SK-N-SH treated with all-trans-retinoic acid at 6 μM for 48 hours (cell line): ENCODE measurements around the gene MEX3A.

Experiments
- PATZ1 ChIP-seq: fragments of 250-450 bp; sonication (Bioruptor Pico); IDR thresholded peaks from 2 replicates; pipeline ENCODE4 v1.8.0; 2020; ENCODE audit warnings: mild to moderate bottlenecking, moderate library complexity, borderline replicate concordance
- ZNF70 ChIP-seq: fragments of 450-650 bp; formaldehyde crosslinking; IDR thresholded peaks from 2 replicates; pipeline ENCODE4 v1.5.0; 2020; ENCODE audit warnings: mild to moderate bottlenecking, moderate library complexity

- TF ChIP-seq PATZ1 (CRISPR knock-in tag) = no peak
- TF ChIP-seq ZNF70 (CRISPR knock-in tag) = no peak
Measured at GRCh38 chr1:156045076-156045475, 37.2 kb downstream of the MEX3A start.
